Neuronal stem cell (in vitro differentiated cells): Measurements from ENCODE around the gene PGP.

Source experiments
- DNase-seq: peaks from one replicate; pipeline ENCODE4 v3.0.0-alpha.2; 2013; ENCODE audit warnings: low spot score
- H2AFZ ChIP-seq: one replicate; pipeline ENCODE4 v1.6.1; 2013; ENCODE audit warnings: mild to moderate bottlenecking, low read length, inconsistent platforms
- H2AK5ac ChIP-seq: 2 replicates; pipeline ENCODE4 v1.6.1; 2013; ENCODE audit warnings: low read depth, mild to moderate bottlenecking, inconsistent platforms, low read length, moderate library complexity, mixed read lengths
- H2BK120ac ChIP-seq: 2 replicates; pipeline ENCODE4 v1.6.1; 2013; ENCODE audit warnings: low read depth, mild to moderate bottlenecking, inconsistent platforms, low read length, moderate library complexity, mixed read lengths
- H2BK12ac ChIP-seq: one replicate; pipeline ENCODE4 v1.6.1; 2013; ENCODE audit warnings: low read length, inconsistent platforms
- H2BK15ac ChIP-seq: 2 replicates; pipeline ENCODE4 v1.6.1; 2013; ENCODE audit warnings: mild to moderate bottlenecking, low read length, inconsistent platforms, mixed read lengths
- H2BK5ac ChIP-seq: one replicate; pipeline ENCODE4 v1.6.1; 2013; ENCODE audit warnings: inconsistent platforms, mild to moderate bottlenecking, low read length, moderate library complexity
- H3K14ac ChIP-seq: one replicate; pipeline ENCODE4 v1.6.1; 2013; ENCODE audit warnings: low read length, inconsistent platforms
- H3K18ac ChIP-seq: 2 replicates; pipeline ENCODE4 v1.6.1; 2013; ENCODE audit warnings: low read length, inconsistent platforms
- H3K23ac ChIP-seq: 2 replicates; pipeline ENCODE4 v1.6.1; 2013; ENCODE audit warnings: low read depth, mild to moderate bottlenecking, mixed read lengths, low read length, inconsistent platforms; ENCODE audit not compliant: poor library complexity
- H3K27ac ChIP-seq: replicated peaks from 3 replicates; pipeline ENCODE4 v1.5.1; 2013; ENCODE audit warnings: low read length, inconsistent platforms
- H3K27me3 ChIP-seq, 3 experiments: 2 replicates each; pipeline ENCODE4 v1.6.1; 2013; ENCODE audit warnings: low read length in 3 of 3, mild to moderate bottlenecking in 2 of 3, inconsistent platforms in 1 of 3, low read depth in 1 of 3, mixed read lengths in 1 of 3, moderate library complexity in 1 of 3; ENCODE audit not compliant: control insufficient read depth in 3 of 3, insufficient read depth in 3 of 3
- H3K36me3 ChIP-seq, 2 donors: replicated peaks in 1 of 2; 2 replicates each; pipeline ENCODE4 v1.6.1; 2013; ENCODE audit warnings: low read length in 2 of 2; ENCODE audit not compliant: control insufficient read depth in 2 of 2, insufficient read depth in 2 of 2
- H3K4ac ChIP-seq: 2 replicates; pipeline ENCODE4 v1.6.1; 2013; ENCODE audit warnings: inconsistent platforms, mild to moderate bottlenecking, low read length, moderate library complexity
- H3K4me1 ChIP-seq, 2 donors: 1 replicate in 1 of 2; 2 replicates in 1 of 2; pipeline ENCODE4 v1.6.1; 2013; ENCODE audit warnings: low read length in 2 of 2, low read depth in 1 of 2; ENCODE audit not compliant: control insufficient read depth in 2 of 2, insufficient read depth in 1 of 2
- H3K4me2 ChIP-seq: one replicate; pipeline ENCODE4 v1.6.1; 2013; ENCODE audit warnings: mild to moderate bottlenecking, low read length, inconsistent platforms; ENCODE audit not compliant: insufficient read depth, poor library complexity, severe bottlenecking
- H3K4me3 ChIP-seq, 2 donors: 2 replicates each; pipeline ENCODE4 v1.5.1; 2013; ENCODE audit warnings: low read length in 2 of 2, mild to moderate bottlenecking in 2 of 2, inconsistent platforms in 1 of 2, moderate library complexity in 1 of 2
- H3K79me1 ChIP-seq: one replicate; pipeline ENCODE4 v1.6.1; 2013; ENCODE audit warnings: low read depth, mild to moderate bottlenecking, inconsistent platforms, low read length, moderate library complexity
- H3K9ac ChIP-seq: one replicate; pipeline ENCODE4 v1.6.1; 2013; ENCODE audit warnings: mild to moderate bottlenecking, low read depth, low read length, inconsistent platforms; ENCODE audit not compliant: poor library complexity
- H3K9me3 ChIP-seq, 2 donors: replicated peaks in 1 of 2; 2 replicates each; pipeline versions ENCODE3 to v1.6.1; 2013; ENCODE audit warnings: low read length in 2 of 2, mild to moderate bottlenecking in 2 of 2, inconsistent platforms in 1 of 2, low read depth in 1 of 2, mixed read lengths in 1 of 2, moderate library complexity in 1 of 2; ENCODE audit not compliant: control insufficient read depth in 2 of 2, insufficient read depth in 1 of 2
- H4K8ac ChIP-seq: one replicate; pipeline ENCODE4 v1.6.1; 2013; ENCODE audit warnings: low read depth, mild to moderate bottlenecking, inconsistent platforms, low read length, moderate library complexity
- H4K91ac ChIP-seq: one replicate; pipeline ENCODE4 v1.6.1; 2013; ENCODE audit warnings: low read length, low read depth, mild to moderate bottlenecking, inconsistent platforms; ENCODE audit not compliant: poor library complexity
- WGBS, 2 donors: extraction: QIAGEN DNeasy Blood & Tissue Kit; methylation state at CpG; one replicate each; pipeline ENCODE4 v1.1.7; 2013; ENCODE audit warnings: missing lambda C conversion rate in 2 of 2, mixed read lengths in 1 of 2; ENCODE audit not compliant: insufficient read length in 2 of 2, insufficient replicate concordance in 1 of 2; ENCODE audit errors: extremely low coverage in 2 of 2; 5-methylcytosine and 5-hydroxymethylcytosine counted together

PGP gene

GRCh38 chr16:2163211-2163881 is 51.3 kb downstream of the PGP start:
- no peak overlapping the region for H2BK12ac ChIP-seq
- H3K27me3 ChIP-seq = no peaks in the 10 kb centered on the region
- H4K8ac ChIP-seq = no peak overlapping the region
- H3K27ac ChIP-seq = no peak overlapping the region
- no peak overlapping the region for H4K91ac ChIP-seq
- H3K9me3 ChIP-seq = no peaks in the 10 kb centered on the region
- peak overlapping the region; percentile 11 for H3K18ac ChIP-seq
- no peak overlapping the region for H3K4ac ChIP-seq
- no peak overlapping the region for H3K14ac ChIP-seq
- H2BK120ac ChIP-seq = no peak overlapping the region
- no peak overlapping the region for H3K9ac ChIP-seq
- no CpG with 5 or more reads among the region's 26 CpGs for WGBS, 2 donors
- H2BK5ac ChIP-seq = no peak overlapping the region
- H2AK5ac ChIP-seq = no peak overlapping the region
- no peak for DNase-seq
- H2BK15ac ChIP-seq = no peak overlapping the region
- H3K23ac ChIP-seq = no peak overlapping the region
- H3K4me2 ChIP-seq = no peak overlapping the region
- H3K4me1 ChIP-seq = peaks cover 6 to 25% of the 10 kb centered on the region in 2 donors
- H3K36me3 ChIP-seq = peaks cover 14 to 31% of the 10 kb centered on the region in 2 donors
- H3K79me1 ChIP-seq = peaks cover 34% of the 10 kb centered on the region
- no peak overlapping the region for H3K4me3 ChIP-seq
- H2AFZ ChIP-seq = no peak overlapping the region

DNA sequence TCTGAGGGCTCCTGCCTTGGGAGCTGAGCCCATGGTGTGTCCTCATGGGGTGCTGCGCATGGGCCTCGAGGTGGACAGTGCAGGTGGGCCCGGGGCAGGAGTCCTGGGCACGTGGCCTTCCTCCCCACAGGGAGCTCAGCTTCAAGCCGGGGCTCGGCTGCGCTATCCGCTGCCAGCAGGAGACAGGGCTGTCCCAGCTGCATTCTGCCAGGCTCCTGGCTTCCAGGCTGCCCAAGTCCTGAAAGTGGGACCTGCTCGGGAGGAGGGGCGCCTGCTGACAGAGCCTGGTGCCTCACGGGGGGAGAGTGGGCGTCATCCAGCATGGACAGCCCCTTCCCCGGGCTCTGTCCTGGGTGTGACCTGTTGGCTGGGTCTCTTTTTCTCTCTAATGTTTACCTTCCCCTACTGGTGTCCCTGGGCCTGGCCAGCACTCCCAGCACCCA is 51.9 kb downstream of the PGP start:
- H2BK15ac ChIP-seq = no peak overlapping the region
- no peak overlapping the region for H3K4me2 ChIP-seq
- H3K36me3 ChIP-seq = peaks cover 12 to 28% of the 10 kb centered on the region in 2 donors
- peaks cover 6 to 32% of the 10 kb centered on the region in 2 donors for H3K4me1 ChIP-seq
- no CpG with 5 or more reads among the region's 13 CpGs for WGBS, 2 donors
- no peak overlapping the region for H2BK5ac ChIP-seq
- H2AFZ ChIP-seq = no peak overlapping the region
- H2BK12ac ChIP-seq = no peak overlapping the region
- H3K23ac ChIP-seq = peak overlapping the region; percentile 55
- no peak overlapping the region for H3K14ac ChIP-seq
- no peak overlapping the region for H3K4ac ChIP-seq
- no peaks in the 10 kb centered on the region for H3K27me3 ChIP-seq
- no peak overlapping the region for H3K18ac ChIP-seq
- H3K9me3 ChIP-seq = no peaks in the 10 kb centered on the region
- H3K79me1 ChIP-seq = peaks cover 39% of the 10 kb centered on the region
- no peak overlapping the region for H2BK120ac ChIP-seq
- no peak overlapping the region for H3K4me3 ChIP-seq
- no peak overlapping the region for H3K9ac ChIP-seq
- DNase-seq = no peak
- H2AK5ac ChIP-seq = no peak overlapping the region
- H3K27ac ChIP-seq = no peak overlapping the region
- H4K91ac ChIP-seq = no peak overlapping the region
- no peak overlapping the region for H4K8ac ChIP-seq

GRCh38 chr16:2161911-2162310 is 52.7 kb downstream of the PGP start:
- H2BK120ac ChIP-seq = no peak overlapping the region
- no peak overlapping the region for H3K4ac ChIP-seq
- H3K23ac ChIP-seq = peak overlapping the region; percentile 3
- no peak overlapping the region for H2AFZ ChIP-seq
- H3K79me1 ChIP-seq = peaks cover 46% of the 10 kb centered on the region
- H3K9ac ChIP-seq = no peak overlapping the region
- H2AK5ac ChIP-seq = peak overlapping the region; percentile 63
- no peak overlapping the region for H3K4me2 ChIP-seq
- H3K18ac ChIP-seq = no peak overlapping the region
- H3K27ac ChIP-seq = no peak overlapping the region
- no peaks in the 10 kb centered on the region for H3K27me3 ChIP-seq
- no peak overlapping the region for H3K4me3 ChIP-seq
- no CpG with 5 or more reads among the region's 10 CpGs for WGBS, 2 donors
- H4K91ac ChIP-seq = no peak overlapping the region
- H2BK12ac ChIP-seq = peak overlapping the region; percentile 58
- peaks cover 8 to 38% of the 10 kb centered on the region in 2 donors for H3K4me1 ChIP-seq
- no peaks in the 10 kb centered on the region for H3K9me3 ChIP-seq
- H4K8ac ChIP-seq = peak overlapping the region; percentile 17
- peaks cover 9 to 22% of the 10 kb centered on the region in 2 donors for H3K36me3 ChIP-seq
- H3K14ac ChIP-seq = no peak overlapping the region
- no peak overlapping the region for H2BK5ac ChIP-seq
- no peak overlapping the region for H2BK15ac ChIP-seq
- no peak for DNase-seq
